Naive thymus-derived CD4-positive, alpha-beta T cell (primary cell): ENCODE data around the gene PLOD2. TPM values are rescaled to one million over a fixed set of nuclear protein-coding genes. Genes with fewer than 3 reads are reported as not detected.
A peak's percentile ranks its signal among the peaks of the same experiment; 100 is the strongest.

Experiments
- ATAC-seq: fragments of 150-1000 bp; cut with Tn5 transposase; 2 replicates; pipeline ENCODE4 v1.10.0; 2021; ENCODE audit warnings: mild to moderate bottlenecking, moderate library complexity
- CTCF ChIA-PET: fragments of 350-600 bp; sonication (Branson Sonifier 250); formaldehyde crosslinking; loops from one replicate; lab custom pipeline; 2021; ENCODE audit warnings: antibody characterized with exemption; lab: Charles Lee
- POLR2A ChIA-PET: fragments of 350-600 bp; sonication (Branson Sonifier 250); formaldehyde crosslinking; loops from one replicate; lab custom pipeline; 2021; ENCODE audit warnings: antibody characterized with exemption, inconsistent platforms; lab: Charles Lee
- DNase-seq, 9 donors: peaks; one replicate each; pipeline versions ENCODE4 v3.0.0 to v3.0.0-alpha.2; 2020 to 2022; ENCODE audit warnings: mixed read lengths in 1 of 9
- H3K27ac ChIP-seq: one replicate; pipeline ENCODE4 v1.7.0; 2013; ENCODE audit warnings: mild to moderate bottlenecking, low read depth, low read length, moderate library complexity
- H3K27me3 ChIP-seq, 2 donors: one replicate each; pipeline ENCODE4 v1.7.0; 2013; ENCODE audit warnings: low read length in 2 of 2, mild to moderate bottlenecking in 2 of 2, moderate library complexity in 2 of 2; ENCODE audit not compliant: control insufficient read depth in 2 of 2, insufficient read depth in 2 of 2
- H3K36me3 ChIP-seq, 3 experiments: 1 replicate in 2 of 3; 2 replicates in 1 of 3; pipeline ENCODE4 v1.7.0; 2013; ENCODE audit warnings: low read length in 3 of 3, mild to moderate bottlenecking in 3 of 3, moderate library complexity in 1 of 3; ENCODE audit not compliant: insufficient read depth in 3 of 3, control insufficient read depth in 2 of 3
- H3K4me1 ChIP-seq, 2 donors: one replicate each; pipeline ENCODE4 v1.7.0; 2013; ENCODE audit warnings: low read length in 2 of 2, mild to moderate bottlenecking in 2 of 2, moderate library complexity in 1 of 2; ENCODE audit not compliant: control insufficient read depth in 2 of 2, insufficient read depth in 2 of 2
- H3K4me3 ChIP-seq: 2 replicates; pipeline ENCODE4 v1.7.0; 2013; ENCODE audit warnings: mild to moderate bottlenecking, low read length
- H3K9me3 ChIP-seq, 3 experiments: 1 replicate in 2 of 3; 2 replicates in 1 of 3; pipeline ENCODE4 v1.7.0; 2013; ENCODE audit warnings: low read length in 3 of 3; ENCODE audit not compliant: control insufficient read depth in 2 of 3
- H3K27ac Mint-ChIP-seq, 9 donors: one replicate each; pipeline ENCODE4 v1.8.0; 2020 to 2022; ENCODE audit warnings: mixed read lengths in 9 of 9, mild to moderate bottlenecking in 8 of 9, moderate library complexity in 5 of 9, inconsistent platforms in 2 of 9
- H3K27me3 Mint-ChIP-seq, 5 donors: one replicate each; pipeline ENCODE4 v1.8.0; 2021 to 2022; ENCODE audit warnings: mixed read lengths in 5 of 5, mild to moderate bottlenecking in 1 of 5
- H3K36me3 Mint-ChIP-seq, 5 donors: one replicate each; pipeline ENCODE4 v1.8.0; 2020 to 2022; ENCODE audit warnings: mixed read lengths in 5 of 5, mild to moderate bottlenecking in 3 of 5, inconsistent platforms in 1 of 5
- H3K4me1 Mint-ChIP-seq, 7 donors: one replicate each; pipeline ENCODE4 v1.8.0; 2020 to 2022; ENCODE audit warnings: mixed read lengths in 7 of 7, mild to moderate bottlenecking in 3 of 7, inconsistent platforms in 1 of 7
- H3K4me3 Mint-ChIP-seq, 10 donors: one replicate each; pipeline ENCODE4 v1.8.0; 2020 to 2022; ENCODE audit warnings: mild to moderate bottlenecking in 10 of 10, mixed read lengths in 10 of 10, moderate library complexity in 6 of 10, inconsistent platforms in 2 of 10
- H3K9me3 Mint-ChIP-seq, 11 donors: one replicate each; pipeline ENCODE4 v1.8.0; 2020 to 2022; ENCODE audit warnings: mixed read lengths in 11 of 11, mild to moderate bottlenecking in 4 of 11, inconsistent platforms in 1 of 11, moderate library complexity in 1 of 11
- intact Hi-C, 2 donors: fragments of 100-400 bp; cut with micrococcal nuclease; formaldehyde crosslinking; loops; one replicate each; pipeline ENCODE4 v1.15.1; 2023
- polyA plus RNA-seq, 2 donors: library from polyadenylated mRNA; unstranded; fragments of 300-500 nt; fragmentation: Illumina TruSeq; gene quantifications; one replicate each; pipeline ENCODE4 v1.2.3, GENCODE V29; 2021
- total RNA-seq, 6 experiments: library from RNA in 5 of 6; stranded (reverse) in 5 of 6; gene quantifications; 1 replicate in 5 of 6; 2 replicates in 1 of 6; pipeline ENCODE4 v1.2.3 and lab custom pipeline; 2021 to 2026

Gene PLOD2
- total RNA-seq (1 to 10 TPM in 1 of 5 experiments, under 1 TPM in 1, not detected in 3; 0.34 to 1.4 TPM), polyA plus RNA-seq (not detected), total RNA-seq (lab: John Stamatoyannopoulos, UW) (not detected)

DNA sequence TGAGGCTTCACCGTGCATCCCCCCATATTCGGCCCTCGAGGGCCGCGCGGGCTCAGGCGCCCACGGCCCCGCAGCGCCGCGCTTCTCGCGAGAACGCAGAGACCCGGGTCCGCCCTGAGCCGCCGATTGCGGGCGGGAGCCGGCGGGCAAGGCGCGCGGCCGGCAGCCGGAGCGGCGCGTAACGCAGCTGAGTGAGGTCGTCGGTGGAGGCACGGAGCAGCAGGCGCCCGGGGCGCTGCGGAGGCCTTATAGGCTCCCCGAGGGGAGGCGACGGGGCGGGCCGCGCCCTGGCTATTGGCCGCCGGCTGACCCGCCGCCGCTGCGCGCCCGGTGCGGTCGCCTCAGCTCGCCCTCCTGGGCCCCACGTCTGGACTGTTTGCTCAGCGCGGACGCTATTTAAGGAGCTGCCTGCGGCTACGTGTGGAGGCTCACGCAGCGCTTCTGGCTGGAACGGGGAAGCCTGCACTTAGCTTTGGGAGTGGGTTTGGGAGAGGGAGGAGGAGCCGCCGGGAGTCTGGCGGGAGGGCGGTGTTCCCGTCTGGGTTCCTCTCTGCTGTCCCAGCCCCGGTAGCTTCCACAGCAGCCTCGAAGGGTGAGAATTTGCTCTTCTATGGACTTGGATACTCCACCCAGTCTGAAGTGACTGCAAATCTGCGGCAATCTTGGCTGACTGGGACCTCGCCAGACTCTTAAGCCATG is at the start of gene PLOD2:
Gene PLOD2, minus strand, starts transcription at position 221 of the 699 bp plus-strand sequence. Its CDS starts 195 bp downstream, at position 26.
- ChIA-PET CTCF (interaction anchor here (0.8 kb wide), 1 partner anchor 28 kb away, joined by 3 read pairs; no protein-coding TSS in a partner anchor), POLR2A (no interaction called here)
- Mint-ChIP-seq H3K9me3 (peaks cover 0 to 6% (median 3%) of the 10 kb centered on the region in 11 donors), H3K27ac (no peak within 1 kb of the TSS), H3K36me3 (peaks cover 0 to 5% (median 2%) of the 10 kb centered on the region in 5 donors), H3K4me3 (peak within 1 kb of the TSS; percentile 43 to 74 (median 64)), H3K4me1 (peaks cover 0 to 21% (median 19%) of the 10 kb centered on the region in 7 donors), H3K27me3 (peaks cover 50 to 73% (median 62%) of the 10 kb centered on the region in 5 donors)
- intact Hi-C loops = no loop called here
- ATAC-seq (peak; percentile 68), DNase-seq (peak in 2 of 9 donors; percentile 6 to 38)
- Histone ChIP-seq H3K9me3 (no peaks in the 10 kb centered on the region), H3K36me3 (no peaks in the 10 kb centered on the region), H3K27me3 (no peaks in the 10 kb centered on the region), H3K27ac (no peak within 1 kb of the TSS), H3K4me3 (no peak within 1 kb of the TSS), H3K4me1 (no peaks in the 10 kb centered on the region)

DNA sequence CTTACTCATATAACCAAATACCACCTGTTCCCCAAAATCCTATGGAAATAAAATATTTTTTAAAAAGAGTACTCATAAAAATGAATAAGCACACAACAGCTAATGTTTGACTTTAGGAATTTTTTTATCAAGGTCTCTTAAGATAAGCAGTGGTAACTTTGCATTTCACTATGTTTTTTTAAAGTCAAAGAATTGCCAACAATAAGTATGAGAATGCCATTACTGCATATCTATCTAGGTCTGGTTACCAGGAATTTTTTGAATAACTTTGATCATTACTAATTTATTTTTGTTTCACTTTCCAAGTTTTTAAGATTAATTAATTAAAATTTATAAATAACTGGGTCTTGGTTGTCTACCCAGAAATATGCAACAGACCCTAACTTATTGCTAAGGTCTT is 48.4 kb upstream of the PLOD2 start:
- H3K27ac ChIP-seq = no peak overlapping the region
- Mint-ChIP-seq H3K4me1 (no peaks in the 10 kb centered on the region), H3K36me3 (no peaks in the 10 kb centered on the region), H3K9me3 (peaks cover 0 to 3% (median 0%) of the 10 kb centered on the region in 11 donors), H3K27me3 (peaks cover 0 to 22% (median 3%) of the 10 kb centered on the region in 5 donors), H3K4me3 (no peak overlapping the region), H3K27ac (no peak overlapping the region)
- peaks cover 0 to 3% of the 10 kb centered on the region in 2 donors for H3K27me3 ChIP-seq
- ATAC-seq (no peak), DNase-seq (no peak)
- POLR2A ChIA-PET = no interaction called here
- CTCF ChIA-PET = no interaction called here
- no peaks in the 10 kb centered on the region for H3K36me3 ChIP-seq
- H3K4me1 ChIP-seq = no peaks in the 10 kb centered on the region
- intact Hi-C loops = no loop called here
- no peaks in the 10 kb centered on the region for H3K9me3 ChIP-seq
- H3K4me3 ChIP-seq = no peak overlapping the region

DNA sequence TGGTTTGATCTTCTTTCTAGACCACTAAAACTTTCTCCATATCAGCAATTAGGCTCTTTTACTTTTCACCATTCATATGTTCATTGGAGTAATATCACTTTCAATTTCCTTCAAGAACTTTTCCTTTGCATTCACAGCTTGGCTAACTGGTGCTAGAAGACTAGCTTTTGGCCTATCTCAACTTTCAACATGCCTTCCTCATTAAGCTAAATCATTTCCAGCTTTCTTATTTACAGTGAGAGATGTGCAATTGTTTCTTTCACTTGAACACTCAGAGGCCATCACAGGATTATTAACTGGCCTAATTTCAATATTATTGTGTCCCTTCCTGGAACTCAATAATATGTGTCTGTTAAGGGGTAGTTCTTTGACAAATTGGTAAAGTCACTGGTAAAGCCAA is 42.8 kb upstream of the PLOD2 start:
- no peak for ATAC-seq

GRCh38 chr3:146200461-146201220 is 39.7 kb upstream of the PLOD2 start:
- Mint-ChIP-seq H3K4me3 (no peak overlapping the region), H3K27me3 (peaks cover 0 to 21% (median under 1%) of the 10 kb centered on the region in 5 donors), H3K9me3 (no peaks in the 10 kb centered on the region), H3K4me1 (no peaks in the 10 kb centered on the region), H3K36me3 (no peaks in the 10 kb centered on the region), H3K27ac (no peak overlapping the region)
- Histone ChIP-seq H3K27me3 (peaks cover 0 to under 1% of the 10 kb centered on the region in 2 donors), H3K9me3 (no peaks in the 10 kb centered on the region), H3K36me3 (no peaks in the 10 kb centered on the region), H3K27ac (no peak overlapping the region), H3K4me3 (no peak overlapping the region), H3K4me1 (no peaks in the 10 kb centered on the region)
- DNase-seq = no peak
- intact Hi-C loops = no loop called here
- ATAC-seq = no peak
- ChIA-PET CTCF (no interaction called here), POLR2A (no interaction called here)

More for the DNA sequence above, 42.8 kb upstream of the PLOD2 start:
- no peak overlapping the region for H3K4me3 ChIP-seq
- no peak for DNase-seq
- H3K9me3 ChIP-seq = no peaks in the 10 kb centered on the region
- peaks cover 0 to 3% of the 10 kb centered on the region in 2 donors for H3K27me3 ChIP-seq
- no peaks in the 10 kb centered on the region for H3K36me3 Mint-ChIP-seq
- H3K4me1 Mint-ChIP-seq = no peaks in the 10 kb centered on the region
- no peak overlapping the region for H3K27ac Mint-ChIP-seq
- no peaks in the 10 kb centered on the region for H3K36me3 ChIP-seq
- peaks cover 0 to 22% (median 0%) of the 10 kb centered on the region in 5 donors for H3K27me3 Mint-ChIP-seq
- peaks cover 0 to 3% (median 0%) of the 10 kb centered on the region in 11 donors for H3K9me3 Mint-ChIP-seq
- H3K4me1 ChIP-seq = no peaks in the 10 kb centered on the region
- ChIA-PET POLR2A (no interaction called here), CTCF (no interaction called here)
- H3K4me3 Mint-ChIP-seq = no peak overlapping the region
- intact Hi-C loops = no loop called here
- no peak overlapping the region for H3K27ac ChIP-seq

DNA sequence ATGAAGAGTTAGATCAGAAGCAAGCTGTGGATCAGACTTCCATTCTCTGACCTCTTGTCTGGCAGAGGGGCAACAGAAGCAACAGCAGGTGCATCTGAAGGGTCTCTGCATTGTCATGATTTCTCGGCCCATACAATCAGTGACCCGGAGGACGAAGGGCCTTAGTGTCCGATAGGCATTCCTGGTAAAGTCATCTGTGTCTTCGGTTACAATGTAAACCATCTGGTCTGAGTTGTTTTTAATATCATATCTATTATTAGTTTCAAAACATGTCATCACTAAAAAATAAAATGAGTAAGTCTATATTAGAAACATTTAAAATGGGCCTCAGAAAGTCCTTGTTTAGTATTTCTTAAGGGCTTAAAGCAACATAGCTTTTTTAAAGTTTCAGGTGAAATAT is 38.8 kb upstream of the PLOD2 start:
- no peak for DNase-seq
- Histone ChIP-seq H3K27me3 (no peaks in the 10 kb centered on the region), H3K27ac (no peak overlapping the region), H3K9me3 (no peaks in the 10 kb centered on the region), H3K4me3 (no peak overlapping the region), H3K36me3 (no peaks in the 10 kb centered on the region), H3K4me1 (no peaks in the 10 kb centered on the region)
- Mint-ChIP-seq H3K27ac (no peak overlapping the region), H3K4me1 (no peaks in the 10 kb centered on the region), H3K9me3 (no peaks in the 10 kb centered on the region), H3K36me3 (no peaks in the 10 kb centered on the region), H3K4me3 (no peak overlapping the region), H3K27me3 (peaks cover 0 to 21% (median 0%) of the 10 kb centered on the region in 5 donors)
- ChIA-PET CTCF (no interaction called here), POLR2A (no interaction called here)
- ATAC-seq = no peak
- intact Hi-C loops = no loop called here

DNA sequence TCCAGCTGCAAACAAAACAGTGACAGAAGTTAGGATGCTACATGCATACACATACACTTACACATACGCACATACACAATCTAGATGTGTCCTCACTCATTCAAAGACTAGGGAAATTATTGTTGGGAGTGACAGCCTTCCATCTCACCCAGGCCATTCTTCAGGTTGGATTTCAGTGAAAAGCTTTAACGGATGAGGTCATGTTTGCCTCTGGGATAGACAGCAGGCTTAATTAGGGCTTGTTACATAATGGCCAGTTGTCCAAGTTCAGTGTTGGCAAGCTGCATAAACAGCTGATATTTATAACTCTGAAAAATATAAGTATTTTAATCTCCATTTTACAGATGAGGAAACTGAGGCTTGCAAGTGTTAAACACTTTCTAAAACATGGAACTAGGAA is 35.8 kb upstream of the PLOD2 start:
- POLR2A ChIA-PET = no interaction called here
- Mint-ChIP-seq H3K27ac (no peak overlapping the region), H3K4me1 (no peaks in the 10 kb centered on the region), H3K27me3 (peaks cover 0 to 16% (median 6%) of the 10 kb centered on the region in 5 donors), H3K36me3 (no peaks in the 10 kb centered on the region), H3K4me3 (no peak overlapping the region), H3K9me3 (no peaks in the 10 kb centered on the region)
- DNase-seq (no peak), ATAC-seq (no peak)
- CTCF ChIA-PET = no interaction called here
- H3K4me1 ChIP-seq = no peaks in the 10 kb centered on the region
- H3K27ac ChIP-seq = no peak overlapping the region
- no peaks in the 10 kb centered on the region for H3K27me3 ChIP-seq
- no peaks in the 10 kb centered on the region for H3K36me3 ChIP-seq
- no peaks in the 10 kb centered on the region for H3K9me3 ChIP-seq
- intact Hi-C loops = no loop called here
- H3K4me3 ChIP-seq = no peak overlapping the region
